Measurements from ENCODE around the gene TEX10.

Gene TEX10

DNA sequence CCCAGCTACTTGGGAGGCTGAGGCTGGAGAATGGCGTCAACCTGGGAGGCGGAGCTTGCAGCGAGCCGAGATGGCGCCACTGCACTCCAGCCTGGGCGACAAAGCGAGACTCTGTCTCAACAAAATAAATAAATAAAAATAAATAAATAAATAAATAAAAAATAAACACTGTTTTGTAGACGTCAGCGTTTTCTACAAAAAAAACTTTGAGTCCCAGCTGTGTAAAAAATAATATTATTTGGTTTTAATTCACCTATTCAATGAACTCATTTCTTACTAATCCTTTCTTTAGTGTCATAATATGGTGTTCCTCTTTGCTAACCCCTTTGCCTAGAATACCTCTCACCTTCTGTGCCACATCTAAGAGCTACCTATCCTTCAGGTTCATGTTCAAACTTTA is 44.0 kb upstream of the TEX10 start:
- ATAC-seq = no peak
- no peak for TF ChIP-seq CSDC2 (CRISPR knock-in tag; IDR thresholded peaks at IDR 0.05)
- no peak for TF ChIP-seq OSR1 (CRISPR knock-in tag; IDR thresholded peaks at IDR 0.05)
- TF ChIP-seq, protein P1, sequence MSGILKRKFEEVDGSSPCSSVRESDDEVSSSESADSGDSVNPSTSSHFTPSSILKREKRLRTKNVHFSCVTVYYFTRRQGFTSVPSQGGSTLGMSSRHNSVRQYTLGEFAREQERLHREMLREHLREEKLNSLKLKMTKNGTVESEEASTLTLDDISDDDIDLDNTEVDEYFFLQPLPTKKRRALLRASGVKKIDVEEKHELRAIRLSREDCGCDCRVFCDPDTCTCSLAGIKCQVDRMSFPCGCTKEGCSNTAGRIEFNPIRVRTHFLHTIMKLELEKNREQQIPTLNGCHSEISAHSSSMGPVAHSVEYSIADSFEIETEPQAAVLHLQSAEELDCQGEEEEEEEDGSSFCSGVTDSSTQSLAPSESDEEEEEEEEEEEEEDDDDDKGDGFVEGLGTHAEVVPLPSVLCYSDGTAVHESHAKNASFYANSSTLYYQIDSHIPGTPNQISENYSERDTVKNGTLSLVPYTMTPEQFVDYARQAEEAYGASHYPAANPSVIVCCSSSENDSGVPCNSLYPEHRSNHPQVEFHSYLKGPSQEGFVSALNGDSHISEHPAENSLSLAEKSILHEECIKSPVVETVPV (CRISPR knock-in tag; IDR thresholded peaks at IDR 0.05) = no peak
- TF ChIP-seq ZNF565 (CRISPR knock-in tag; conservative IDR thresholded peaks at IDR 0.05; ENCODE audit: low read depth) = no peak
- TF ChIP-seq ESRRG (CRISPR knock-in tag; IDR thresholded peaks at IDR 0.05) = no peak
- TF ChIP-seq, protein P2, sequence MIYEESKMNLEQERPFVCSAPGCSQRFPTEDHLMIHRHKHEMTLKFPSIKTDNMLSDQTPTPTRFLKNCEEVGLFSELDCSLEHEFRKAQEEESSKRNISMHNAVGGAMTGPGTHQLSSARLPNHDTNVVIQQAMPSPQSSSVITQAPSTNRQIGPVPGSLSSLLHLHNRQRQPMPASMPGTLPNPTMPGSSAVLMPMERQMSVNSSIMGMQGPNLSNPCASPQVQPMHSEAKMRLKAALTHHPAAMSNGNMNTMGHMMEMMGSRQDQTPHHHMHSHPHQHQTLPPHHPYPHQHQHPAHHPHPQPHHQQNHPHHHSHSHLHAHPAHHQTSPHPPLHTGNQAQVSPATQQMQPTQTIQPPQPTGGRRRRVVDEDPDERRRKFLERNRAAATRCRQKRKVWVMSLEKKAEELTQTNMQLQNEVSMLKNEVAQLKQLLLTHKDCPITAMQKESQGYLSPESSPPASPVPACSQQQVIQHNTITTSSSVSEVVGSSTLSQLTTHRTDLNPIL (CRISPR knock-in tag; IDR thresholded peaks at IDR 0.05; ENCODE audit: low read depth) = no peak
- TF ChIP-seq ZNF70 (CRISPR knock-in tag; IDR thresholded peaks at IDR 0.05) = no peak
- TF ChIP-seq, protein P3, sequence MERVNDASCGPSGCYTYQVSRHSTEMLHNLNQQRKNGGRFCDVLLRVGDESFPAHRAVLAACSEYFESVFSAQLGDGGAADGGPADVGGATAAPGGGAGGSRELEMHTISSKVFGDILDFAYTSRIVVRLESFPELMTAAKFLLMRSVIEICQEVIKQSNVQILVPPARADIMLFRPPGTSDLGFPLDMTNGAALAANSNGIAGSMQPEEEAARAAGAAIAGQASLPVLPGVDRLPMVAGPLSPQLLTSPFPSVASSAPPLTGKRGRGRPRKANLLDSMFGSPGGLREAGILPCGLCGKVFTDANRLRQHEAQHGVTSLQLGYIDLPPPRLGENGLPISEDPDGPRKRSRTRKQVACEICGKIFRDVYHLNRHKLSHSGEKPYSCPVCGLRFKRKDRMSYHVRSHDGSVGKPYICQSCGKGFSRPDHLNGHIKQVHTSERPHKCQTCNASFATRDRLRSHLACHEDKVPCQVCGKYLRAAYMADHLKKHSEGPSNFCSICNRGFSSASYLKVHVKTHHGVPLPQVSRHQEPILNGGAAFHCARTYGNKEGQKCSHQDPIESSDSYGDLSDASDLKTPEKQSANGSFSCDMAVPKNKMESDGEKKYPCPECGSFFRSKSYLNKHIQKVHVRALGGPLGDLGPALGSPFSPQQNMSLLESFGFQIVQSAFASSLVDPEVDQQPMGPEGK (CRISPR knock-in tag; IDR thresholded peaks at IDR 0.05; ENCODE audit: borderline replicate concordance) = no peak
- TF ChIP-seq ZNF8 (CRISPR knock-in tag; IDR thresholded peaks at IDR 0.05) = no peak
- no peak for TF ChIP-seq ZFP3 (CRISPR knock-in tag; IDR thresholded peaks at IDR 0.05)
- no peak for TF ChIP-seq BACH2 (CRISPR knock-in tag; IDR thresholded peaks at IDR 0.05; ENCODE audit: borderline replicate concordance)

DNA sequence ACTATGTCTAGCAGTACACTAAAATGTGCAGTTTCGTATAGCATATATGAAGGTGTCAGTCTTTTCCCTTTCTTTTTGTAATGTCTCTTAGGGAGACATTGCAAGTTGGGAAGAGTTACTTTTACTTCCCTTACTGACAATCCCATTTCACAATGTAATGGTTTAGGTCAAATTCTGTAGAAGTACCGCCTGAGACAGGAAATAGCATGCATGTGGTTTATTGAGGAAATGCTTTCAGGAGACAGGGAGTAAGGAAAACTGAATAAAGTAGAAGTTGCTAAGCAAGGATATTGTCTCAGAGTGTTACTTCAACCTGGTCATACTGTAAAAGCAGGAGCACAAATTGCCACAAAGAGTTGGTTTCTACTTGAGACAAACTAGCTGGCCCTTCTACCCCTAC is 42.1 kb upstream of the TEX10 start:
- no peak for TF ChIP-seq ZFP3 (CRISPR knock-in tag; IDR thresholded peaks at IDR 0.05)
- TF ChIP-seq ZFP30 (CRISPR knock-in tag; IDR thresholded peaks at IDR 0.05) = no peak
- TF ChIP-seq, protein P4, sequence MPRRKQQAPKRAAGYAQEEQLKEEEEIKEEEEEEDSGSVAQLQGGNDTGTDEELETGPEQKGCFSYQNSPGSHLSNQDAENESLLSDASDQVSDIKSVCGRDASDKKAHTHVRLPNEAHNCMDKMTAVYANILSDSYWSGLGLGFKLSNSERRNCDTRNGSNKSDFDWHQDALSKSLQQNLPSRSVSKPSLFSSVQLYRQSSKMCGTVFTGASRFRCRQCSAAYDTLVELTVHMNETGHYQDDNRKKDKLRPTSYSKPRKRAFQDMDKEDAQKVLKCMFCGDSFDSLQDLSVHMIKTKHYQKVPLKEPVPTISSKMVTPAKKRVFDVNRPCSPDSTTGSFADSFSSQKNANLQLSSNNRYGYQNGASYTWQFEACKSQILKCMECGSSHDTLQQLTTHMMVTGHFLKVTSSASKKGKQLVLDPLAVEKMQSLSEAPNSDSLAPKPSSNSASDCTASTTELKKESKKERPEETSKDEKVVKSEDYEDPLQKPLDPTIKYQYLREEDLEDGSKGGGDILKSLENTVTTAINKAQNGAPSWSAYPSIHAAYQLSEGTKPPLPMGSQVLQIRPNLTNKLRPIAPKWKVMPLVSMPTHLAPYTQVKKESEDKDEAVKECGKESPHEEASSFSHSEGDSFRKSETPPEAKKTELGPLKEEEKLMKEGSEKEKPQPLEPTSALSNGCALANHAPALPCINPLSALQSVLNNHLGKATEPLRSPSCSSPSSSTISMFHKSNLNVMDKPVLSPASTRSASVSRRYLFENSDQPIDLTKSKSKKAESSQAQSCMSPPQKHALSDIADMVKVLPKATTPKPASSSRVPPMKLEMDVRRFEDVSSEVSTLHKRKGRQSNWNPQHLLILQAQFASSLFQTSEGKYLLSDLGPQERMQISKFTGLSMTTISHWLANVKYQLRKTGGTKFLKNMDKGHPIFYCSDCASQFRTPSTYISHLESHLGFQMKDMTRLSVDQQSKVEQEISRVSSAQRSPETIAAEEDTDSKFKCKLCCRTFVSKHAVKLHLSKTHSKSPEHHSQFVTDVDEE (CRISPR knock-in tag; IDR thresholded peaks at IDR 0.05) = no peak
- no peak for TF ChIP-seq CSDC2 (CRISPR knock-in tag; IDR thresholded peaks at IDR 0.05)
- TF ChIP-seq, protein P2 (CRISPR knock-in tag; IDR thresholded peaks at IDR 0.05; ENCODE audit: low read depth) = no peak
- TF ChIP-seq, protein P3 (CRISPR knock-in tag; IDR thresholded peaks at IDR 0.05; ENCODE audit: borderline replicate concordance) = no peak
- TF ChIP-seq PPARA (CRISPR knock-in tag; IDR thresholded peaks at IDR 0.05; ENCODE audit: borderline replicate concordance) = no peak
- no peak for TF ChIP-seq ZNF70 (CRISPR knock-in tag; IDR thresholded peaks at IDR 0.05)
- no peak for TF ChIP-seq ARNTL (CRISPR knock-in tag; IDR thresholded peaks at IDR 0.05; ENCODE audit: borderline replicate concordance, low read depth)
- TF ChIP-seq RARB (CRISPR knock-in tag; IDR thresholded peaks at IDR 0.05) = no peak
- no peak for TF ChIP-seq OSR1 (CRISPR knock-in tag; IDR thresholded peaks at IDR 0.05)
- TF ChIP-seq BACH2 (CRISPR knock-in tag; IDR thresholded peaks at IDR 0.05; ENCODE audit: borderline replicate concordance) = no peak
- TF ChIP-seq TOX (CRISPR knock-in tag; IDR thresholded peaks at IDR 0.05; ENCODE audit: borderline replicate concordance) = no peak
- TF ChIP-seq GLIS3 (CRISPR knock-in tag; IDR thresholded peaks at IDR 0.05) = no peak
- TF ChIP-seq, protein P5, sequence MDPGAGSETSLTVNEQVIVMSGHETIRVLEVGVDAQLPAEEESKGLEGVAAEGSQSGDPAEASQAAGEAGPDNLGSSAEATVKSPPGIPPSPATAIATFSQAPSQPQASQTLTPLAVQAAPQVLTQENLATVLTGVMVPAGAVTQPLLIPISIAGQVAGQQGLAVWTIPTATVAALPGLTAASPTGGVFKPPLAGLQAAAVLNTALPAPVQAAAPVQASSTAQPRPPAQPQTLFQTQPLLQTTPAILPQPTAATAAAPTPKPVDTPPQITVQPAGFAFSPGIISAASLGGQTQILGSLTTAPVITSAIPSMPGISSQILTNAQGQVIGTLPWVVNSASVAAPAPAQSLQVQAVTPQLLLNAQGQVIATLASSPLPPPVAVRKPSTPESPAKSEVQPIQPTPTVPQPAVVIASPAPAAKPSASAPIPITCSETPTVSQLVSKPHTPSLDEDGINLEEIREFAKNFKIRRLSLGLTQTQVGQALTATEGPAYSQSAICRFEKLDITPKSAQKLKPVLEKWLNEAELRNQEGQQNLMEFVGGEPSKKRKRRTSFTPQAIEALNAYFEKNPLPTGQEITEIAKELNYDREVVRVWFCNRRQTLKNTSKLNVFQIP (CRISPR knock-in tag; IDR thresholded peaks at IDR 0.05; ENCODE audit: borderline replicate concordance, low read depth) = no peak
- TF ChIP-seq SNAI2 (CRISPR knock-in tag; IDR thresholded peaks at IDR 0.05) = no peak
- no peak for TF ChIP-seq TCF4 (CRISPR knock-in tag; IDR thresholded peaks at IDR 0.05; ENCODE audit: borderline replicate concordance)
- TF ChIP-seq ISL1 (CRISPR knock-in tag; IDR thresholded peaks at IDR 0.05) = no peak
- no peak for TF ChIP-seq ZC3H10 (CRISPR knock-in tag; IDR thresholded peaks at IDR 0.05)
- no peak for TF ChIP-seq ESRRG (CRISPR knock-in tag; IDR thresholded peaks at IDR 0.05)
- ATAC-seq = no peak
